Mesendoderm (in vitro differentiated cells): ENCODE data around the gene SLIT2.

Experiments used
- DNase-seq: peaks from one replicate; pipeline ENCODE4 v3.0.0; 2013
- H2AK5ac ChIP-seq: 2 replicates; pipeline ENCODE4 v1.6.1; 2013; ENCODE audit warnings: low read length, inconsistent platforms
- H2BK120ac ChIP-seq: 2 replicates; pipeline ENCODE4 v1.6.1; 2013; ENCODE audit warnings: low read depth, mild to moderate bottlenecking, low read length, moderate library complexity, mixed read lengths
- H2BK15ac ChIP-seq: replicated peaks from 2 replicates; pipeline ENCODE4 v1.6.1; 2013; ENCODE audit warnings: low read depth, mild to moderate bottlenecking, moderate library complexity
- H2BK5ac ChIP-seq: 2 replicates; pipeline ENCODE4 v1.6.1; 2013; ENCODE audit warnings: low read length, inconsistent platforms
- H3K18ac ChIP-seq: 2 replicates; pipeline ENCODE4 v1.6.1; 2013; ENCODE audit warnings: mild to moderate bottlenecking, low read length, mixed read lengths
- H3K23ac ChIP-seq: one replicate; pipeline ENCODE4 v1.6.1; 2013; ENCODE audit warnings: low read length
- H3K27ac ChIP-seq: 2 replicates; pipeline ENCODE4 v1.5.1; 2013; ENCODE audit warnings: low read depth, mild to moderate bottlenecking, inconsistent platforms, low read length, moderate library complexity
- H3K27me3 ChIP-seq: 2 replicates; pipeline ENCODE4 v1.6.1; 2013; ENCODE audit warnings: low read length, control low read depth, mild to moderate bottlenecking, inconsistent platforms; ENCODE audit not compliant: insufficient read depth, poor library complexity
- H3K36me3 ChIP-seq: 2 replicates; pipeline ENCODE4 v1.6.1; 2013; ENCODE audit warnings: low read length, inconsistent platforms; ENCODE audit not compliant: control insufficient read depth, insufficient read depth
- H3K4ac ChIP-seq: one replicate; pipeline ENCODE4 v1.6.1; 2013; ENCODE audit warnings: low read depth, mild to moderate bottlenecking, low read length, moderate library complexity
- H3K4me1 ChIP-seq: 2 replicates; pipeline ENCODE4 v1.6.1; 2013; ENCODE audit warnings: low read depth, low read length, inconsistent platforms; ENCODE audit not compliant: control insufficient read depth
- H3K4me2 ChIP-seq: 2 replicates; pipeline ENCODE4 v1.6.1; 2013; ENCODE audit warnings: low read length
- H3K4me3 ChIP-seq: 2 replicates; pipeline ENCODE4 v1.5.1; 2013; ENCODE audit warnings: mild to moderate bottlenecking, low read length
- H3K56ac ChIP-seq: one replicate; pipeline ENCODE4 v1.6.1; 2013; ENCODE audit warnings: low read length
- H3K79me1 ChIP-seq: 2 replicates; pipeline ENCODE4 v1.6.1; 2013; ENCODE audit warnings: low read length, inconsistent platforms
- H3K79me2 ChIP-seq: 2 replicates; pipeline ENCODE4 v1.6.1; 2013; ENCODE audit warnings: mild to moderate bottlenecking, low read length; ENCODE audit not compliant: control insufficient read depth, insufficient read depth
- H3K9ac ChIP-seq: 2 replicates; pipeline ENCODE4 v1.6.1; 2013; ENCODE audit warnings: low read length, inconsistent platforms
- H4K5ac ChIP-seq: one replicate; pipeline ENCODE4 v1.6.1; 2013; ENCODE audit warnings: low read length
- H4K8ac ChIP-seq: one replicate; pipeline ENCODE4 v1.6.1; 2013; ENCODE audit warnings: low read depth, mild to moderate bottlenecking, control low read depth, low read length, moderate library complexity
- WGBS: extraction: QIAGEN DNeasy Blood & Tissue Kit; methylation state at CpG from one replicate; pipeline ENCODE4 v1.1.7; 2013; ENCODE audit warnings: low lambda C conversion rate, missing lambda C conversion rate; ENCODE audit not compliant: insufficient coverage; ENCODE audit errors: extremely low coverage; 5-methylcytosine and 5-hydroxymethylcytosine counted together

Gene SLIT2

GRCh38 chr4:20276848-20277247 is 25.1 kb downstream of the SLIT2 start:
- DNase-seq, result peak; percentile 36
- Histone ChIP-seq H3K4me2 (no peak overlapping the region), H2BK15ac (no peak overlapping the region), H4K5ac (no peak overlapping the region), H2AK5ac (no peak overlapping the region), H3K23ac (no peak overlapping the region), H3K18ac (no peak overlapping the region), H3K79me1 (no peaks in the 10 kb centered on the region), H2BK5ac (no peak overlapping the region), H3K4ac (peak overlapping the region; percentile 36), H3K27ac (no peak overlapping the region), H3K36me3 (no peaks in the 10 kb centered on the region), H3K56ac (no peak overlapping the region), H3K4me1 (peaks cover 8% of the 10 kb centered on the region), H2BK120ac (no peak overlapping the region), H4K8ac (no peak overlapping the region), H3K4me3 (no peak overlapping the region), H3K27me3 (no peaks in the 10 kb centered on the region), H3K79me2 (no peaks in the 10 kb centered on the region), H3K9ac (no peak overlapping the region)
- WGBS, result no CpG with 5 or more reads among the region's 5 CpGs

GRCh38 chr4:20278195-20278594 is 26.5 kb downstream of the SLIT2 start:
- Histone ChIP-seq H4K8ac (no peak overlapping the region), H3K36me3 (no peaks in the 10 kb centered on the region), H3K79me1 (no peaks in the 10 kb centered on the region), H2AK5ac (no peak overlapping the region), H4K5ac (no peak overlapping the region), H3K4me2 (no peak overlapping the region), H2BK5ac (no peak overlapping the region), H3K9ac (no peak overlapping the region), H3K56ac (no peak overlapping the region), H2BK120ac (no peak overlapping the region), H2BK15ac (no peak overlapping the region), H3K27ac (no peak overlapping the region), H3K79me2 (no peaks in the 10 kb centered on the region), H3K27me3 (no peaks in the 10 kb centered on the region), H3K23ac (no peak overlapping the region), H3K4me3 (no peak overlapping the region), H3K4me1 (peaks cover 8% of the 10 kb centered on the region), H3K4ac (no peak overlapping the region), H3K18ac (no peak overlapping the region)
- no peak for DNase-seq
- WGBS, result no CpG with 5 or more reads among the region's 3 CpGs

- Histone ChIP-seq H3K27me3 (no peaks in the 10 kb centered on the region), H3K4me2 (no peak overlapping the region), H3K18ac (no peak overlapping the region), H4K5ac (no peak overlapping the region), H2BK5ac (no peak overlapping the region), H3K56ac (no peak overlapping the region), H4K8ac (no peak overlapping the region), H3K36me3 (no peaks in the 10 kb centered on the region), H3K27ac (no peak overlapping the region), H3K4me3 (no peak overlapping the region), H3K4ac (no peak overlapping the region), H3K9ac (no peak overlapping the region), H3K79me2 (no peaks in the 10 kb centered on the region), H3K79me1 (no peaks in the 10 kb centered on the region), H3K4me1 (peaks cover 6% of the 10 kb centered on the region), H2BK15ac (no peak overlapping the region), H2BK120ac (no peak overlapping the region), H3K23ac (no peak overlapping the region), H2AK5ac (no peak overlapping the region)
- DNase-seq, result no peak
- WGBS, result no CpG with 5 or more reads among the region's 1 CpG
Measured at GRCh38 chr4:20279381-20279780, 27.7 kb downstream of the SLIT2 start.

GRCh38 chr4:20281453-20281852 is 29.7 kb downstream of the SLIT2 start:
- H2BK120ac ChIP-seq, result no peak overlapping the region
- no peak overlapping the region for H3K4me2 ChIP-seq
- no peak overlapping the region for H2BK15ac ChIP-seq
- H3K27ac ChIP-seq, result no peak overlapping the region
- no peaks in the 10 kb centered on the region for H3K79me1 ChIP-seq
- no CpG with 5 or more reads among the region's 2 CpGs for WGBS
- no peak overlapping the region for H2BK5ac ChIP-seq
- H3K9ac ChIP-seq, result no peak overlapping the region
- no peak overlapping the region for H4K5ac ChIP-seq
- H3K4me1 ChIP-seq, result peaks cover 8% of the 10 kb centered on the region
- no peaks in the 10 kb centered on the region for H3K27me3 ChIP-seq
- peak; percentile 73 for DNase-seq
- no peaks in the 10 kb centered on the region for H3K36me3 ChIP-seq
- H3K56ac ChIP-seq, result no peak overlapping the region
- no peak overlapping the region for H4K8ac ChIP-seq
- no peak overlapping the region for H2AK5ac ChIP-seq
- H3K18ac ChIP-seq, result no peak overlapping the region
- H3K4ac ChIP-seq, result no peak overlapping the region
- no peak overlapping the region for H3K23ac ChIP-seq
- H3K4me3 ChIP-seq, result no peak overlapping the region
- H3K79me2 ChIP-seq, result no peaks in the 10 kb centered on the region

GRCh38 chr4:20283039-20283438 is 31.3 kb downstream of the SLIT2 start:
- peaks cover 7% of the 10 kb centered on the region for H3K4me1 ChIP-seq
- H3K56ac ChIP-seq, result no peak overlapping the region
- no peak overlapping the region for H3K4me3 ChIP-seq
- no peaks in the 10 kb centered on the region for H3K36me3 ChIP-seq
- no peak overlapping the region for H2BK15ac ChIP-seq
- H2AK5ac ChIP-seq, result no peak overlapping the region
- H3K27ac ChIP-seq, result no peak overlapping the region
- H3K79me1 ChIP-seq, result no peaks in the 10 kb centered on the region
- no peaks in the 10 kb centered on the region for H3K27me3 ChIP-seq
- H3K79me2 ChIP-seq, result no peaks in the 10 kb centered on the region
- no peak overlapping the region for H2BK120ac ChIP-seq
- no peak overlapping the region for H2BK5ac ChIP-seq
- H4K8ac ChIP-seq, result no peak overlapping the region
- H3K9ac ChIP-seq, result no peak overlapping the region
- peak; percentile 96 for DNase-seq
- H3K23ac ChIP-seq, result no peak overlapping the region
- no peak overlapping the region for H3K4ac ChIP-seq
- no CpG with 5 or more reads among the region's 4 CpGs for WGBS
- H4K5ac ChIP-seq, result no peak overlapping the region
- H3K18ac ChIP-seq, result no peak overlapping the region
- H3K4me2 ChIP-seq, result no peak overlapping the region

GRCh38 chr4:20284990-20285389 is 33.3 kb downstream of the SLIT2 start:
- no peaks in the 10 kb centered on the region for H3K79me1 ChIP-seq
- no peak overlapping the region for H2BK5ac ChIP-seq
- no peak overlapping the region for H3K9ac ChIP-seq
- H3K27me3 ChIP-seq, result no peaks in the 10 kb centered on the region
- no peak overlapping the region for H3K18ac ChIP-seq
- H4K8ac ChIP-seq, result no peak overlapping the region
- DNase-seq, result peak; percentile 68
- H2AK5ac ChIP-seq, result no peak overlapping the region
- peaks cover 7% of the 10 kb centered on the region for H3K4me1 ChIP-seq
- no peak overlapping the region for H3K4ac ChIP-seq
- H2BK120ac ChIP-seq, result no peak overlapping the region
- no peak overlapping the region for H3K4me2 ChIP-seq
- H3K4me3 ChIP-seq, result no peak overlapping the region
- no peaks in the 10 kb centered on the region for H3K36me3 ChIP-seq
- WGBS, result no CpG with 5 or more reads among the region's 1 CpG
- H2BK15ac ChIP-seq, result no peak overlapping the region
- H3K56ac ChIP-seq, result no peak overlapping the region
- peak overlapping the region; percentile 59 for H3K23ac ChIP-seq
- H3K79me2 ChIP-seq, result no peaks in the 10 kb centered on the region
- H3K27ac ChIP-seq, result no peak overlapping the region
- no peak overlapping the region for H4K5ac ChIP-seq
